Esophagus muscularis mucosa (tissue), 3 donors: Measurements from ENCODE around the gene SLC22A4.

Experiments
- POLR2A ChIP-seq: fragments of 450-650 bp; IDR thresholded peaks from one replicate; pipeline ENCODE4 v1.6.1; 2017; ENCODE audit warnings: antibody characterized with exemption, moderate library complexity, mild to moderate bottlenecking, low read depth
- POLR2AphosphoS5 ChIP-seq, 2 donors: sonication (generic); formaldehyde crosslinking; IDR thresholded peaks; one replicate each; pipeline ENCODE4 v1.6.1; 2017; ENCODE audit warnings: antibody characterized with exemption in 2 of 2
- TF ChIP-seq, protein P1 (sequence below), 3 experiments: fragments of 200-600 bp in 2 of 3; fragments of 450-650 bp in 1 of 3; sonication (generic) in 2 of 3; IDR thresholded peaks; one replicate each; pipeline ENCODE4 v1.5.1; 2017 to 2019; ENCODE audit warnings: antibody characterized with exemption in 3 of 3, mild to moderate bottlenecking in 2 of 3, moderate library complexity in 1 of 3

DNA sequence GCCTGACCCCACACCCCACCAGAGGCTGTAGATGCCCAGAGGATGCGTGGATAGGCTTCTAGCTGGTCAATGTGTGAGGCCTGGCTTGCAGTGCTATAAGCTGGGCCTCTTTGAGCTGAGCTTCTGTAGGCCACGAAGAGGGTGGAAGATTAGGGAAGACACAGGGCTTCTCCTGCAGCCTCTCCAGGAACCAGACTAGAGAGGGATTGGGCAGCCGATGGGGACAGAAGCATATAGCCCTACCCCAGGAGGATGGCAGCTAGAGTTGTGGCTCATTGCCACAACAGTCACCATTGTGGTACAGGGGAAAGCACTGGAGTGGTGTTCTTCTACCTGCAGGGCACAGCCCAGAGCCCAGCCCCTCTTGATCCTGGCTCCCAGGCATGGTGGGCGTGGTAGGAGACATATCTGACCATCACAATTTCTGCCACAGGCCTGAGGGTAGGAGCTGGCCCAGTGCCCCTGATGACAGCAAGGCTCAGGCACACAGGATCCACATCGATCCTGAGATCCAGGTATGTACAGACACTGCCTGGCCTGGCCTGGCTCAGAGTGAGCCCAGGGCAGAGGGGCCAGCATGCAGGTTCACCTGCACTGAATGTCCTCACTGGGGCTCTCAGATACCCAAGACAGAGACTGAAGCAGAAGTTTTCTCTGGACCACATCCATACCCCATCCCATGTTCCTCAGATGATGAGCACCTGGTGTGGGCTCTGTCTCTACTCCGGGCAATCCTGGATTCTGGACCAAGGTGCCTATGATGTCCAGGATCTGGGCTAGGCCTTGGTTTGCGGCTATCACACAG is 28.0 kb upstream of the SLC22A4 start:
- TF ChIP-seq POLR2A (no peak), POLR2AphosphoS5 (IDR thresholded peaks at IDR 0.05) (no peak)
- TF ChIP-seq, protein P1, sequence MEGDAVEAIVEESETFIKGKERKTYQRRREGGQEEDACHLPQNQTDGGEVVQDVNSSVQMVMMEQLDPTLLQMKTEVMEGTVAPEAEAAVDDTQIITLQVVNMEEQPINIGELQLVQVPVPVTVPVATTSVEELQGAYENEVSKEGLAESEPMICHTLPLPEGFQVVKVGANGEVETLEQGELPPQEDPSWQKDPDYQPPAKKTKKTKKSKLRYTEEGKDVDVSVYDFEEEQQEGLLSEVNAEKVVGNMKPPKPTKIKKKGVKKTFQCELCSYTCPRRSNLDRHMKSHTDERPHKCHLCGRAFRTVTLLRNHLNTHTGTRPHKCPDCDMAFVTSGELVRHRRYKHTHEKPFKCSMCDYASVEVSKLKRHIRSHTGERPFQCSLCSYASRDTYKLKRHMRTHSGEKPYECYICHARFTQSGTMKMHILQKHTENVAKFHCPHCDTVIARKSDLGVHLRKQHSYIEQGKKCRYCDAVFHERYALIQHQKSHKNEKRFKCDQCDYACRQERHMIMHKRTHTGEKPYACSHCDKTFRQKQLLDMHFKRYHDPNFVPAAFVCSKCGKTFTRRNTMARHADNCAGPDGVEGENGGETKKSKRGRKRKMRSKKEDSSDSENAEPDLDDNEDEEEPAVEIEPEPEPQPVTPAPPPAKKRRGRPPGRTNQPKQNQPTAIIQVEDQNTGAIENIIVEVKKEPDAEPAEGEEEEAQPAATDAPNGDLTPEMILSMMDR (IDR thresholded peaks at IDR 0.05) = no peak
